HG02973 (cell line): ENCODE results near the gene EEFSEC.

ENCODE experiments used
- ATAC-seq: cut with Tn5 transposase; IDR thresholded peaks from one replicate; pipeline ENCODE4 v1.9.1; 2021; ENCODE audit warnings: moderate library complexity; ENCODE audit not compliant: unreplicated experiment

Gene EEFSEC

DNA sequence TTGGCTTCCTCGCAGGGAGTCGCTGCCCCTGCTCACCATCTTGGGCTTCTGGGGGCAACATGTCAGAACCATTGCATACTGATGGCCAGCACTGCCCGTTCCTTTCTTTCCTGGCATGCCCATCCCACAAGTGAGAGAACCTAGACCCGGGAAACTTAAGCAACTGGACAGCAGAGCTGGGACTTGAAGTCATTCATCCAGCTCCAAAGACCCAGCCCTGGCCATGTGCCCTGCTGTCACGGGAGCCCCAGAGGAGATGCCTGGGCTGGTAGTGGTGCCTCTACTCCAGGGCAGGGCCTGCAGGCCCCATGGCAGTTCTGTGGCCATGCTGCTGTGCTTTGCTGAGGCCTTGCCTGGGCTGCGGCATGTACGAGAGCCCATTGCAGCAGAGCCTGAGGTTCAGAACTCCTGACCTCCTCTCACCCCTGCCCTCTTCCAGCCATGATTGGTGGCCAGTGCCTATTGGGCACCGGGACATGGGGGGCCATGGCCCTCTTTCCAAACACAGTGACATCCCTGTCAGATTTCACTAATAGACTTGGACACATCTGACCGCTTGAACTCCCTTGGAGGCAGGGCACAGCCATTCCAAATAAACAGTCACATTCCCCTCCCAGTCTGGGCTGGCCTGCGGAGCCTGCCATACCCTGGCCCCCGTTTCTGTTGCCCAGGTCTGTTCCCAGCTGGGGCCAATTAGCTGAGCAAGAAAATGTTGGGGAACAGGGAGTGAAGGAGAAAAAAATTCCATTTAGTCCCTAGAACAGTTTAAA lies 115.9 kb downstream of the EEFSEC start:
- ATAC-seq: no peak

DNA sequence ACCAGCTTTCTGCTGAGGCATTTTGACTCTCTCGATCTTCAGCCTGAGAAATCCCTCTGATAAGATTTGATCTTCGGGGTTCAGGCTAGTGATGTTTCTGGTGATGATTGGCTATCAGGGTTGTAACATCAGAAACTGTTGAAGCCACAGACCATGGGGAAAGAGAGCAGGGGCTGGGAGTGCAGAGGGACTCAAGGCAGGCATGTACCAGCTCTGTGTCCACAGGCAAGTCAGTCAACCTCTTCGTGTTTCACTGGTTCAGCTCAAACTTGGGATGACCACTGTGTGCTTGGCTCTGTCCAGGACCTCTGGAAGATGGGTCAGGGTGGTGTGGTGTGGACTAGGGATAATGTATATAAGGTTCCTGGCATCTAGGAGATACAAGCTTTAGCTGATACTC lies 116.5 kb downstream of the EEFSEC start:
- no peak for ATAC-seq

DNA sequence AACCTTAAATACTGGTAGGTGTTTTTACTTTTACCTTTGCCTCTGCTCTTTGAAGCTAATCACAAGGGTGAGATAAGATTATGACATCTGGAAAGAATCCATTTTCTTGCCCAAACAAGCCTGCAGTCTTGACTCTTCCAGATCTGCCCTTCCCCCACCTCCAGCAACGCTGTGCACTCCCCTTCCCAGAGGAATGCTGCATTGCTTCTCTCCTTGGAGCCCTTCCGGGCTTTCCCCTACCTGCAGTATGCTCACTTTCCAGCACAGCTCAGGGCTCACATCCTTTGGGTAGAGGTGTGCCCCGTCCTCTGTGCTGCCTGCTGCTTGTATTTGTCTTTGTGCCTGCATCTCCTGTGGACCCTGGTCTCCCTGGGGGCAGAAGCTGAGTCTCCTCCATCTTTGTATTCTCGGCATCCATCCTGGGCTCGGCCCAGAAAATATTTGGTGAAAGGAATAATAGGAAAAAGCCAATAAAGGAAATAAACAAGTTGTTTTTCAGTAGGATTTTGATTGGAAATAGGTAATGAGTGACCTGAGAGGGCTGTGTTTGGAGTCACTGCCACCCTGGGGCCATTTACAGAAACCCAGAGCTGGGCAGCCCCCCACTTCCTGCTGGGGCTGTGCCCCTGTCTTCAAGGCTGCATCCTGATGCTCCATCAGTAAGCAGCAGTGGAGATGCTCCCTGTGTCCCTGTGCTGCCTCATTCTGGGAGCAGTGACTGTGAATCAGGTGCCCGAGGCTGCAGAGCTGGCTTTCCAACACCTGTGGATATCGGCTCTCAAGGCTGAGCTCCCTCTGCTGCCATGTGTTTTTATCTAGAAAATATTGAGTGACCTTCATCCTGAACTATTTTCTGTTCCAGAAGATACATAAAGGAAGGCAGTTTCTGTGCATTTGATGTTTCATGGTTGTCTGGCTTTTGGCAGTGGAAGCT lies 117.5 kb downstream of the EEFSEC start:
- ATAC-seq: no peak

DNA sequence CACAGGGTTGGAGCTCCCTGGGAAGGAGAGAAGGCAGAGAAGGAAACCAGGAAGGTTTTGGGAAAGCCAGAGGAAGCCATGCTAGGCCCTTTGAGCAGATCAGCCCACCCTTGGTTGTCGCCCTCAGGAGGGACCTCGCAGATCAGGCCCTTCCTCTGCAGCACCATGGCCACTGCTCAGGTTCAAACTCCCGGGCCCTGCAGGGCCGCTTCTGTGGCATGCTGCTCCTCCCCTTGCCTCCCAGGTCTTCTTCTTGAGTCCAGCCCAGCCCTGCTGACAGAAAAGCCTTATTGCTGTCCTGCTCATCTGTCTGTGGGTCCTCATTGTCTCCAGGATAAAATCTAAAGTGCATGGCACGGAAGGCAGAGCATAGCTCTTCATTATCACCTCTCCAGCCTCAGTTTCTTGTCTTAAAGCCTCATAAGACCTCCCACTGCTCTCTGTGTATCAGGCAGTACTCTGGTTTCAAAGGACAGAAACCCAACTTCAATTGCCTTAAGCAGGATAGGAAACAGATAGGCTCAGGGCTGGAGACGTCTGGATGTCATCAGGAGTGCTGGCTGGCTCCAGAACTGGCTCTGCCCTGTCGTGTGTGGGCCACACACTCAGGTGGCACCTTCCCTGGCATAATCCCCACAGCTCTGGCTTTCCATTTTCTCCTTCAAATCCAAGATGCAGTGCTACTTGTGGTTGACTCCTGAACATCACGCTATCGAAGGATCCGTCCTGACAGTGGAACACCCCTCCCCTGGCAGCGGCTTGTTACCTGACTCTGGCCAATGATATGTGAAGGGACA lies 118.5 kb downstream of the EEFSEC start:
- ATAC-seq: no peak

DNA sequence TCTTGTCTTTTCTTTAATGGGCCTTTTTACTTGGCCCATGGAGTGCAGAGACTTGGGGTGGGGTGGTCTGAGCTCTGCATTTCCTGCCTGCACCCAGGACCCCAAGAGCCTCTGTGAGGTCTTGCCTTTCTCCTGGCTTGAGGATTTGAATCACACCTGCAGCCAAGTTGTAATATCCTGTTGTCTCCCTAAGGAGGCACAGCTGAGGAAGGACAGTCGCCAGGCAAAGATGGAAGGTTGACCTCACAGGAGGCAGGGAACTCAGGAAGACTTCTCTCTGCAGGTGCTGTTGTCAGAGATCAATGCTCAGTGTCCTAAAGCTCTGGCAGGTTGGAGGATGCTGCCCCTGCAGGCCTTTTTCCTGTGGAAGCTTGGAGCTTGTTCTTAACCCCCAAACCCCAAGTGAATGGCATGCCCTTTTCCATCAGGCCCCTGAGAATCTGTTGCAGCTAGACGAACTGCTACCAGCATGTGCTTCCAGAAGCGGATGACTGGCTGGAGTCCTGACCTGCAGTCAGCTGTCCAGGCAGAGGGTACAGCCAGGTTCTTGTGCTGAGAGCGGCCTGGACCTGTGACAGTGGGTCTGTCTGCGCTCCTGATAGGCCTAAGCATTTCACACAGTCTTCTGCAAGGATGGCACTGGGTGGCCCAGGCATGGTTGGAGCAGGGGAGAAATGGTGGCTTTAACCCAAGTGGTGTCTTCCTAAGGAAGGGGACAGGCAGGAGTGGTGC lies 120.0 kb downstream of the EEFSEC start:
- ATAC-seq: no peak

DNA sequence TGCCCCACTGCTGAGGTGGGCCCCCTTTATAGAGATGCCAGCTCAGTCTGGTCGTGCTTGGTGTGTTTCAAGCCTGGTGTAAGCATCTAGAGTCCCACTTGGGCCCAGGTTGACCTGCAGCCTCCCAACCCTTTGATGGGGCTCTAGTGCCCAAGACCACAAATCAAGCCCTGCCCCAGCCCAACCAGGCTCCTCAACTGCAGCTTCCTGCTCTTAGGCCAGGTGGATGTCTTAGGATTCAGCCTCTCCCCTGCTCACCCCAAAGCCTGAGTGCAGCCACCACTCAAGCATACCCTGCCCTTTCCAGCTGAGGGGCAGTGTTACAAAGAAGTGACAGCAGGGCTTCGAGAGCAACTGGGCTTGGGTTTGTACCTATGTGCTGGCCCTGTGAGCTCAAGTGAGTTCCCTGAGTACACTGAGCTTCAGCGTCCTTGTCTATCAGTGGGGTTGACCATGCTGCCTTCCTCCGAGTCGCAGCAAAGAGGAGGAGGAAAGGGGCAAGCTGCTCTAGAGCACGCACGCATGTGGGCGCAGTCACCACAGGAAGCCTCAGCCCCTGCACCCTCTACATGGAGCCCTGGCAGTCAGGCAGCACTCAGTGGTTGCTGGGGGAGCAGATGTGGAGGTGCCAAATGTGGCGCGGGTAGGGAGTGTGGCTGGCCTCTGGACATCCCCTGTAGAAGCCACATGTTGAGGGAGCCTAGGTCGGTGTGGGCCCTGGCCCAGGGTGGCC lies 120.7 kb downstream of the EEFSEC start:
- ATAC-seq: no peak

DNA sequence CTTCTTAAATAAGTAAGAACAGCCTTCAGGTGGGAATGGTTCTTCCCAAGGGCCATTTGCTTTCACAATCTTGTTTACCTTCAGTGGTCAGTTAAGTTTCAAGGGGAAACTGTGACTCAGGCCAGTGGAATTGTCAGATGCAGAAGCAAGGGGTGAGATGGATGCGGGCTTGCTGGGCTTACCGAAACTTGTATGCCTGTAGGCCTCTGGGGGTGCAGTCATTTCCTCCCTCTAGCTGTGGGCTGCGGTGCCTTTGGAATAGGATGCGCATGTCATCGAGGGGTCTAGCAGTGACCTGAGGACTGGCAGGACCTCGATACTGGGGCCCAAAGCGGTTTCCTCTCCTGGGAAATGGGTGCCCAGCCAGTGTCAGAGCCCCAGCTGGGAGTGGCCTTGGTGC lies 121.6 kb downstream of the EEFSEC start:
- no peak for ATAC-seq

DNA sequence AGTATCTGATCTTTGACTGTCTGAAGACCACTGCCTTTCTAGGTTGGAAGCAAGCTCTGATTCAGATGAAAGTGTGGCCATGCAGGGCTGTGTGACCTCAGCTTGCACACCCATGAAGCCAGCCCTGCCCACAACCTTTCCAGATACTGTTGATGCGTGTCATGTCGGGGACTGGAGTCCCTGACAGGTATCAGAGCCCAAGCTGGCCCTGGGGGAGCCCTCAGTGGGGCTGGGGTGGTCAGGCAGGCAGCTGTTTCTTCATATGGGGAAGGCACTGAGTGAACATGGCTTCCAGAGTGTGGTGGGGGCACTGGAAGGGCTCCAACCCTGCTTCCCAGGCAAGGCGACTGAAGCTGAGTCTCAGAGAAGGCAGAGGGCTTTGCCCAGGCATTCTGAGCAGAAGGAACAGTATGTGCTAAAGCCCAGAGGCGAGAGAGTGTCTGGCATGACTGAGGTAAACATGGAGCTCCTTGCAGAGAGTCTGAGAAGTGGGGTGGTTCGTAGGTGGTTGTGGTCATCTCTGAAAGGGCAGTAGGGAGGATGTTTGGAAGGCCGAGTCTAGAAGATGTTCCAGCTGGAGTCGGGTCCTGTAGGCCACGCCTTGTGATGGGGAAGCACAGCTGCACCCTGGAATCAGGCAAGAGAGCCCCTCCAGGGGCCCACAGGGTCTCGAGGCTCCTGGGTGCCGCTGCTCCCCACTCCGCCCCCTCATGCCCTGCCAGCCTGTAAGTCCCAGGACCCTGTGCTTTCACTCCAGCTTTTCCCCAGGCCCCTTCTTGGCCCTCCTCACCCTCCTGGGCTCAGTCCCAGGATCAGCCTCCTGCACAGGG lies 122.2 kb downstream of the EEFSEC start:
- ATAC-seq: no peak

DNA sequence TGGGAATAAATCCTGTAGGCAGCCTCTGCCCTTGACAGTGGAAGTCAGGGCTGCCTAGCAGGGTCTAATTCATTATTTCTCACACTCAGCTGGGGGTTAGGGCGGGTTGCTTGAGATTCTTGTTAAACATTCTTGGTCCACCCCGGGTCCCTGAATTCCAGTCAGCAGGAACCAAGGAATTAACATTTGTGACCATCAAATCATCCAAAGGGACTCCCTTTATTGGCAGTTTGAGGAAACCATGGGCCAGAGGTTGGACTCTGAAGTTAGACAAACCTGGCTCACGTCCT lies 122.8 kb downstream of the EEFSEC start:
- no peak for ATAC-seq

DNA sequence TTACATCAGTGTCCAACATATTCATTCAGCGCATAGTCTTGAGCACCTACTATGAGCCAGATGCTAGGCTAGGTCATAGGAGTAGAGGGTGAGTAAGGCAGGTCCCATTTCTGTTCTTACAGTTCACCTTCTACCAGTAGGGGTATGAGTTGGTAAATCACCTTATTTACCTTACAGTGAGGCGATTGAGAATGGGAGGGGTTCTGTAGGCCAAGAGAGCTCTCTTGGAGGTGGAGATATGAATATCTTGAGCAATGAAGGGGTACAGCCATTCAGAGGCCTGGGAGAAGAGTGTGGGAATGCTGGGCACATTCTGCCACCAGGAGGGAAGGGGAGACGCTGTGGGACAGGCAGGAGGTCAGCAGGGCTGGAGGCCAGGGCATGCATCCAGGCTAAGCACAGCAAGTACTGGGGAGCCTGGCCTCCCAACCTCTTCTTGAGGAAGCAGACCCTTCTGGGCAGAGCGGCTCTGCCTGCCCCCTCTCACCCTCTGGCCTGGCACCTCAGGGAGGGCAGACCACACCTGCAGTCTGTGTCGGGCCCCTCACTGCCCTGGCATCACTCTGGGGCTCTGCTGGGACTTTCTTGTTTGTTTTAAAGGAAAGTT lies 123.4 kb downstream of the EEFSEC start:
- no peak for ATAC-seq

DNA sequence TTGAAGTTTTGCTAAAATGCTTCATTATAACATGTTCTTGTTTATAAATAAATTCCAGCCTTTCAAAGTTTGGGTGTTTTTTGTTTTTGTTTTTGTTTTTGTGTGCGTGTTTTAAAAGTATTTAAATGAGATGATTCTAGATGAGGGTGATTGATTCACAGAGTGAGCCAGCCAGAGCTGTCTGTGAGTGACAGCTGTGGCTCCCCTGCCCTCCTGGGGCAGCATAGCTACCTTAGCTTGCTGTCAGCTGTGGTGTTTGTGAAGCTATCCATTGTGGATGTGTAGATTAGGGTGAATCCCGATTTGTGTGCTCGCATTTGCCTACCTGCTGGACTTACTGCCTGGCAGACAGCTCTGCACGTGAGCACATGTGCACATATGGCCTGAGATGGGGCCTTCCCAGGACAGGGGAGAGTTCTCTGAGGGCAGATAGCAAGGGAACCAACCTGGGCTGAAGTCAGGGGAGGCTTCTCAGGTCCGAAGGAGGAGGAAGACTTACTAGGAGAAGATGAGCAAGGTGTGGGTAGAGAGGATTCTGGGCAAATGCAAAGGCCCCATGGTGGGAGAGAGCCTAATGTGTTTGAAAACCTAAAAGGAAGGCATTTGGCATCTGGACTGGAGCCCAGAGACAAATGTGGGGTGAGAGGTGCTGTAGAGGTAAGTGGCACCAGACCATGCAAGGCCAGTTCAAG lies 124.2 kb downstream of the EEFSEC start:
- no peak for ATAC-seq

DNA sequence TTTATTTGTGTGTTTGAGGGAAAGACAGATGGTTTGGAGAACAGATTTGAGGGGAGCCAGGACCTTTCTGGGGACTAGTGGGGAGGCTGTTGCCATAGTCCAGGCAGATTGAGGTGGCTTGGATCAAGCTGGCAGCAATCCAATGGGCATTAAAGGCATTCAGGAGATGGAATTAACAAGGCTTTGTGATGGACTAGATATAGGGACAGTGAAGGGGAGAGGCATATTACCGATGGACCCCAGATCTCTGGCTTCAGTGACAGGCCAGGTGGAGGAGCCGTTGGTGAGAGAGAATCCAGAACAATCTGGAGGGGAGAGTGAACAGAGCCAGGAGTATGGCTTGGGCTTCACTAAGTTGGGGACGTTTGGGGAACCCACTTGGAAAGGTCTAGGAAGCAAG lies 124.8 kb downstream of the EEFSEC start:
- ATAC-seq: no peak

DNA sequence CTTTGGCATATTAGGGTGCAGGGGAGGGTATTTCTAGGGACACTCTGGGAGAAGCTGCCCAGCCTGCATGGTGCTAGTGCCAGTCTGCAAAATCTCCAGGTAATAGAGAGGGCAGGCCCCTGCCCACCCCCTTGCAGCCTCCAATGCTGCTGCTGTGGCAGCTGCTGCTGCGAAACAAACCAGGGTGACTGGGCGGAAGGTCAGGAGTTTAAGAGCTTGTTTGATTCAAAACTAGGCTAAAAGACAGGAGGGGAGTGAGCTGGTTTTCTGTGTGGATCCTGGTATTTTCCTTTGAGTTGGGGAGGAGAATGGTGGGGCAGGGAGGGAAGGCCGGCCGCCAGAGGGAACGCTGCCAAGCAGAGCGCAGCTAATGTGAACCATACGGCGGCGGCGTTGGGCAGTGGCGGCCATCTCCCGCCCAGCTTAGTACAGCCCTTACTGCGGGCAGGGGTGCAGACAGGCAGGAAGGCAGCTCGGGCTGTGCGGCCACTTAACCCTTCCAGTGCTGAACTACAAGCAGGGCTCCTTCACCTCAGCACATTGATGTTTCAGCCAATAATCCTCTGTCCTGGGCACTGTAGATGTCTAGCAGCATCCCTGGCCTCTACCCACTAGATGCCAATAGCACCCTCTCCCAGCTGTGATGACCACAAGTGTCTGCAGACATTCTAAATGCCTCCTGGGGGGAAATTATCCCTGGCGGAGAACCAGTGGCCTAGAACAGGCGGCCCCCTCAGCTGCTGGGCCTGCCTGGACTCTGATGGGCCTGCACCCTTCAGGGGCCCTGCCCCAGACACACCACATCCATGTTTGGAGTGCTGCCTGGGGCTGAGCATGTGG lies 125.7 kb downstream of the EEFSEC start:
- ATAC-seq: no peak

DNA sequence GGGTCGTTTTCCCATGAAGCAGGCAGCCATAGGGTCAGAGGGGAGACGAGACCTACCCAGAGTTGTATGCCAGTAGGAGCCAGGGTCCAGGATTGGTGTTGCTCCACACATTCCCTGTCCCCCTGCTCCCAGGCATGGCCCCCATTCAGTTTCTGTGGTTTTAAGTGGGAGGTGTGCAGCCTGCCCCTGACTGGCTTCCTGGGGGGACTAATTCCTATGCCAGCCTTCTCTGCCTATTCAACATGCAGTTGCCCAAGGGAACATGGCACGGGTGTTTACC lies 126.3 kb downstream of the EEFSEC start:
- ATAC-seq: no peak

DNA sequence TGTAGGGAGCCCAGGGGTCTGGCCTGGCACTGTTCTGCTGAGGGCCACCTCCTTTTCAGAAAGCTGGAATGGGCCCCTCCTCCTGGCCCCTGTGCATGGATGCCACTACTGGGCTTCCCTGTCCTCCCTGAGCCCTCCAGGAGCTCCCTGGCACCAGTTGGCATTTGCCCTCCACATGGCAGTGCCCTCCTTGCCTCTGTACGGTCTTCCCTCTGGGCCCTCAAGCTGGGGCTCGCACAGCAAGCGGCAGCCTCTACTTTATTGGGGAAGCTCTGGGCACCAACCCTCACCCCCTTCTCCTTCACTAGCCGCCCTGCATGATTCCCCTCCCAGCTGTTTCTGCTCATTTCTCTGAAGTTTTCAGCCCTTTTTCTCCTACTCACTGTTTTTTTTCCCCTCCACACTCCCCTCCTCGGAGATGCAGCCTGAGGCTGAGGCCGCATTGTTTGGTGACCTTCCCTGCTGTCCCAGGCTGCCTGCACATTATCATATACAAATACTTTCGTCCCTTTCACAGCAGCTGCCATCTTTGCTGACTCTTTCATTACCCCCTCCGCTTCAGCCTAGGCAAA lies 127.3 kb downstream of the EEFSEC start:
- ATAC-seq: no peak

DNA sequence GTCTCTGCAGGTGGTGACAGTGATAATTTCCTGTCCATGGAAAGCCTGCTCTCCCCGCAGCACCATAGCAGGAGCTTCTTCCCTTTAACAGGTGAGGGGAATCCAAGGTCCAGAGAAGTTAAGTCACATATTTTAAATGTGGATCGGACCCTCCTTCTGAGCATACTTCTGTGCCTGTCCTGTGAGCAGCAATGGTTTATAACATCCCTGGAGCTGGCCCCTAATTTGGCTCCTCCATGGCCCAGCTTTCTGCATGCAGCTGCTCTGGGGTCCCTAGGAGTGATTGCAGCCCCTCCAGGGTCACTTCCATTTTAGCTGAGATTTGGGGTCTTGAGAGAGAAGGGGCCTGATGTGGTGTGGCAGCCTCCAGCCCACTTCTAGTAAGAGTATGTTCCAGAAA lies 127.8 kb downstream of the EEFSEC start:
- ATAC-seq: no peak
